ENCODE data around the gene NFX1.

DNA sequence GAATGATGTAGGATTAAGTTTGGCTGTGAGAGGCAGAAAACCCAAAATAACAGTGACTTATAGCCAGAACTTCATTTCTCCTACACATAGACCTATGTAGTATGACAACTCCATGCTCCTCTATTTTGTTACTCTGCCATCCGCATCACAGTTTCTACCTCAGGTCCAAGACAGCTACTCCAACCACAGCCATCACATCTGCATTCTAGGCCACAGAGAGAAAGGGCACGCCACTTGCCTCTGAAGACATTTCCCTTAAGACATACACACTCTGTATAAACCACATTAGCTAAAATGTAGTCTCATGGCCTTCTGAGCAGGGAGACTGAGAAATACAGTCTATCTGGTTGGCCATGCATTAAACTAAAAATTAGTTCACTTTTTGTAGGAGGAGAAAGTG, 40.3 kb upstream of the NFX1 start:
- TF ChIP-seq, protein P1, sequence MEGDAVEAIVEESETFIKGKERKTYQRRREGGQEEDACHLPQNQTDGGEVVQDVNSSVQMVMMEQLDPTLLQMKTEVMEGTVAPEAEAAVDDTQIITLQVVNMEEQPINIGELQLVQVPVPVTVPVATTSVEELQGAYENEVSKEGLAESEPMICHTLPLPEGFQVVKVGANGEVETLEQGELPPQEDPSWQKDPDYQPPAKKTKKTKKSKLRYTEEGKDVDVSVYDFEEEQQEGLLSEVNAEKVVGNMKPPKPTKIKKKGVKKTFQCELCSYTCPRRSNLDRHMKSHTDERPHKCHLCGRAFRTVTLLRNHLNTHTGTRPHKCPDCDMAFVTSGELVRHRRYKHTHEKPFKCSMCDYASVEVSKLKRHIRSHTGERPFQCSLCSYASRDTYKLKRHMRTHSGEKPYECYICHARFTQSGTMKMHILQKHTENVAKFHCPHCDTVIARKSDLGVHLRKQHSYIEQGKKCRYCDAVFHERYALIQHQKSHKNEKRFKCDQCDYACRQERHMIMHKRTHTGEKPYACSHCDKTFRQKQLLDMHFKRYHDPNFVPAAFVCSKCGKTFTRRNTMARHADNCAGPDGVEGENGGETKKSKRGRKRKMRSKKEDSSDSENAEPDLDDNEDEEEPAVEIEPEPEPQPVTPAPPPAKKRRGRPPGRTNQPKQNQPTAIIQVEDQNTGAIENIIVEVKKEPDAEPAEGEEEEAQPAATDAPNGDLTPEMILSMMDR (optimal IDR thresholded peaks at IDR 0.05 in 1 of 3, IDR thresholded peaks at IDR 0.05 in 1 of 3, conservative IDR thresholded peaks at IDR 0.05 in 1 of 3; ENCODE audit: extremely low read depth in 1 of 3, insufficient read depth in 2 of 3, low read length in 3 of 3), result no peak
- TF ChIP-seq EZH2 (IDR thresholded peaks at IDR 0.05; ENCODE audit: low read length), result no peak

Measured in keratinocyte (primary cell).